GM18909 (cell line): Measurements from ENCODE around the gene GPR52.

Source experiments
- ATAC-seq: cut with Tn5 transposase; IDR thresholded peaks from one replicate; pipeline ENCODE4 v1.9.1; 2021; ENCODE audit warnings: mild to moderate bottlenecking; ENCODE audit not compliant: unreplicated experiment, poor library complexity

Gene GPR52

GRCh38 chr1:174465855-174466254 lies 18.1 kb downstream of the GPR52 start:
- ATAC-seq, result no peak

- no peak for ATAC-seq
Observed at GRCh38 chr1:174466607-174467006, 18.8 kb downstream of the GPR52 start.

GRCh38 chr1:174469052-174469451 lies 21.3 kb downstream of the GPR52 start:
- ATAC-seq, result no peak

- no peak for ATAC-seq
Observed at GRCh38 chr1:174469687-174470086, 21.9 kb downstream of the GPR52 start.

GRCh38 chr1:174479281-174479680 lies 31.5 kb downstream of the GPR52 start:
- ATAC-seq, result no peak

GRCh38 chr1:174480324-174480723 lies 32.6 kb downstream of the GPR52 start:
- no peak for ATAC-seq

GRCh38 chr1:174491606-174492005 lies 43.8 kb downstream of the GPR52 start:
- ATAC-seq, result no peak

GRCh38 chr1:174497478-174497877 lies 49.7 kb downstream of the GPR52 start:
- ATAC-seq, result no peak
